ENCODE results near the gene MAP3K14. TPM values are rescaled to one million over a fixed set of nuclear protein-coding genes. Genes with fewer than 3 reads are reported as not detected.

MAP3K14 gene
- total RNA-seq, 4 donors from 2014 or later = 18.0 to 62.8 (median 34.0) TPM

DNA sequence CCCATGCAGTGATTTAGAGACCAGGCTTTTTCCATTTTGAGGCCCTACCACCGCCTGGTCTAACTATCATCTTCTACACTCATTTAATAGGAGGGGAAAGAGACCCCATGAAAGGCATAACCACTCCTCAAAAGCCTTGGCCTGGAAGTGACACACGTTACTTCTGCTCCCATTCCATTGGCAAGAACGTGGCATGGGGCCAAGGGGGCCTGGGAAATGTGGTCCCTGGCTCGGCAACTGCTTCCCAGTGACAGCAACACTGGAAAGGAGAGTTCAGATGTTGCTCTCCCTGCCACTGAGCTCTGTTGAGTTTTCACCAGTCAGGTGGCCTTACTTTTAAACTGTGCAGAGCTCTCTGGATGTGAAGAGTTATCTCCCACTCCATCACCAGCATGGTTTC, 45.2 kb upstream of the MAP3K14 start:
- Histone ChIP-seq H3K9me3 (no peaks in the 10 kb centered on the region), H3K27me3 (no peaks in the 10 kb centered on the region), H3K27ac (no peak overlapping the region), H3K36me3 (no peaks in the 10 kb centered on the region), H3K4me1 (peaks cover 0 to 6% of the 10 kb centered on the region in 2 donors), H3K4me3 (no peak overlapping the region)
- TF ChIP-seq, protein P1, sequence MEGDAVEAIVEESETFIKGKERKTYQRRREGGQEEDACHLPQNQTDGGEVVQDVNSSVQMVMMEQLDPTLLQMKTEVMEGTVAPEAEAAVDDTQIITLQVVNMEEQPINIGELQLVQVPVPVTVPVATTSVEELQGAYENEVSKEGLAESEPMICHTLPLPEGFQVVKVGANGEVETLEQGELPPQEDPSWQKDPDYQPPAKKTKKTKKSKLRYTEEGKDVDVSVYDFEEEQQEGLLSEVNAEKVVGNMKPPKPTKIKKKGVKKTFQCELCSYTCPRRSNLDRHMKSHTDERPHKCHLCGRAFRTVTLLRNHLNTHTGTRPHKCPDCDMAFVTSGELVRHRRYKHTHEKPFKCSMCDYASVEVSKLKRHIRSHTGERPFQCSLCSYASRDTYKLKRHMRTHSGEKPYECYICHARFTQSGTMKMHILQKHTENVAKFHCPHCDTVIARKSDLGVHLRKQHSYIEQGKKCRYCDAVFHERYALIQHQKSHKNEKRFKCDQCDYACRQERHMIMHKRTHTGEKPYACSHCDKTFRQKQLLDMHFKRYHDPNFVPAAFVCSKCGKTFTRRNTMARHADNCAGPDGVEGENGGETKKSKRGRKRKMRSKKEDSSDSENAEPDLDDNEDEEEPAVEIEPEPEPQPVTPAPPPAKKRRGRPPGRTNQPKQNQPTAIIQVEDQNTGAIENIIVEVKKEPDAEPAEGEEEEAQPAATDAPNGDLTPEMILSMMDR (IDR thresholded peaks at IDR 0.05 in 4 of 5, conservative IDR thresholded peaks at IDR 0.05 in 1 of 5) = no peak
- in situ Hi-C loops (cut with MboI; ENCODE audit: low sequenced_read_pairs in 4 of 4) (no loop called here), intact Hi-C loops (cut with DNase I; ENCODE audit: low total_unique reads) (no loop called here)
- ATAC-seq (no peak), DNase-seq (no peak)

DNA sequence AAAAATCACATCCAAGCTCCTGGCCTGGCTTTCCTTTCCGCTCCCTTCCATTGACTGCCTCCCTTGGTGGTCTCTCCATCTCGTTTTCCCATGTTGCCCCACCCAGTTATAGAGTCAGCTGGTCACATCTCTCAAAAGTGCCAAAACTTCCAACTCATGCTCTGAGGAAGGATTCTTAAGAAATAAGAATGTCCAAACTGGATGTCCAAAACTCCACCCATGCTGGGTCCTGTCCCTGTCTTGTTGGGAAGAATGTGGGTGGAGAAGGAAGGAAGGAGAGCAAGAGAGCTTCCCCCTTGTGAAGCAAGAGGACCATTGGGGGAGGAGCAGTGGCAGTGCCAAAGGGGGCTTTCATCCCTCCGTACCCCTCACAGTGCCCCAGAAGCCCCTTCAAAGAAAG, 44.6 kb upstream of the MAP3K14 start:
- H3K9me3 ChIP-seq = no peaks in the 10 kb centered on the region
- H3K27me3 ChIP-seq = no peaks in the 10 kb centered on the region
- intact Hi-C loops (cut with DNase I; ENCODE audit: low total_unique reads) = no loop called here
- no peak overlapping the region for H3K27ac ChIP-seq
- TF ChIP-seq, protein P1 (IDR thresholded peaks at IDR 0.05 in 4 of 5, conservative IDR thresholded peaks at IDR 0.05 in 1 of 5) = no peak
- TF ChIP-seq POLR2A (IDR thresholded peaks at IDR 0.05) = no peak
- H3K36me3 ChIP-seq = no peaks in the 10 kb centered on the region
- ATAC-seq (no peak), DNase-seq (no peak)
- H3K4me3 ChIP-seq = no peak overlapping the region
- H3K4me1 ChIP-seq = peaks cover 0 to 6% of the 10 kb centered on the region in 2 donors
- in situ Hi-C loops (cut with MboI; ENCODE audit: low sequenced_read_pairs in 4 of 4) = no loop called here

GRCh38 chr17:45357364-45357997, 40.7 kb upstream of the MAP3K14 start:
- DNase-seq (no peak), ATAC-seq (no peak)
- intact Hi-C loops (cut with DNase I; ENCODE audit: low total_unique reads) (no loop called here), in situ Hi-C loops (cut with MboI; ENCODE audit: low sequenced_read_pairs in 4 of 4) (no loop called here)
- no peaks in the 10 kb centered on the region for H3K4me1 ChIP-seq
- TF ChIP-seq, protein P1 (IDR thresholded peaks at IDR 0.05 in 4 of 5, conservative IDR thresholded peaks at IDR 0.05 in 1 of 5) = no peak
- no peak for TF ChIP-seq POLR2A (IDR thresholded peaks at IDR 0.05)
- H3K36me3 ChIP-seq = no peaks in the 10 kb centered on the region
- H3K9me3 ChIP-seq = no peaks in the 10 kb centered on the region
- no peak overlapping the region for H3K4me3 ChIP-seq
- H3K27ac ChIP-seq = no peak overlapping the region
- no peaks in the 10 kb centered on the region for H3K27me3 ChIP-seq

- Histone ChIP-seq H3K27me3 (no peaks in the 10 kb centered on the region), H3K4me3 (no peak overlapping the region), H3K9me3 (no peaks in the 10 kb centered on the region), H3K4me1 (no peaks in the 10 kb centered on the region), H3K27ac (no peak overlapping the region), H3K36me3 (no peaks in the 10 kb centered on the region)
- in situ Hi-C loops (cut with MboI; ENCODE audit: low sequenced_read_pairs in 4 of 4) (no loop called here), intact Hi-C loops (cut with DNase I; ENCODE audit: low total_unique reads) (no loop called here)
- no peak for ATAC-seq
- TF ChIP-seq, protein P1 (IDR thresholded peaks at IDR 0.05 in 4 of 5, conservative IDR thresholded peaks at IDR 0.05 in 1 of 5) = no peak
- TF ChIP-seq POLR2A (IDR thresholded peaks at IDR 0.05) = no peak
- DNase-seq = no peak
Observed at GRCh38 chr17:45355087-45355486, 38.3 kb upstream of the MAP3K14 start.

DNA sequence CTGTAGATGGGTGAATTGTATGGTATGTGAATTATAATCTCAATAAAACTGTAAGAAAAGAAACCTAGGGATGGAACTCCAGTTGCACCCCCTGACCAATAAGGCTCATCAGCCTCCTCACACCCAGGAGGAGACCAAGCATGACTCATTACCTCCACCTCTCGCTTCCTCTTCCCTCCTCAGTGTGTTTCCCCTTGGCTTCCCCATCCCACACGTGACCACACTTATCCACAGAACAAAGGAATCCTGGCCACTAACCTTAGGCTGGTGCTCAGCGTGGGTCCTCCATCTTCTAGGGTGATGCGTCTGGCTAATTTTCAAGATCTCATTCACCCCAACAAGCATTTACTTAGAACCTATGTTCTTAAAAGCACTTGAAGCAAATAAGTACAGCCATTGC, 36.2 kb upstream of the MAP3K14 start:
- no peaks in the 10 kb centered on the region for H3K9me3 ChIP-seq
- no peak overlapping the region for H3K4me3 ChIP-seq
- DNase-seq = no peak
- H3K4me1 ChIP-seq = no peaks in the 10 kb centered on the region
- in situ Hi-C loops (cut with MboI; ENCODE audit: low sequenced_read_pairs in 4 of 4) = no loop called here
- no peaks in the 10 kb centered on the region for H3K27me3 ChIP-seq
- intact Hi-C loops (cut with DNase I; ENCODE audit: low total_unique reads) = no loop called here
- H3K36me3 ChIP-seq = no peaks in the 10 kb centered on the region
- TF ChIP-seq POLR2A (IDR thresholded peaks at IDR 0.05) = no peak
- TF ChIP-seq, protein P1 (IDR thresholded peaks at IDR 0.05 in 4 of 5, conservative IDR thresholded peaks at IDR 0.05 in 1 of 5) = no peak
- H3K27ac ChIP-seq = no peak overlapping the region
- ATAC-seq = no peak

Data from gastrocnemius medialis (tissue), 4 donors.